DOHH2 (cell line): Measurements from ENCODE around the gene TMEM14C.

Experiments
- H3F3A ChIP-seq: fragments of 200-600 bp; sonication (generic), shearing (Covaris generic); 2 replicates; pipeline ENCODE4 v1.6.0; 2016; ENCODE audit warnings: antibody characterized with exemption, mild to moderate bottlenecking; ENCODE audit not compliant: control insufficient read depth, insufficient read depth
- H3K27ac ChIP-seq: fragments of 200-600 bp; sonication (generic); 2 replicates; pipeline ENCODE4 v1.5.1; 2014; ENCODE audit warnings: low read depth, mild to moderate bottlenecking, low read length, moderate library complexity
- H3K27me3 ChIP-seq: fragments of 200-600 bp; sonication (generic); 2 replicates; pipeline ENCODE4 v1.6.1; 2014; ENCODE audit warnings: mild to moderate bottlenecking, low read length, mixed read lengths; ENCODE audit not compliant: control insufficient read depth
- H3K36me3 ChIP-seq: fragments of 200-600 bp; sonication (generic); 2 replicates; pipeline ENCODE4 v1.6.1; 2014; ENCODE audit warnings: mild to moderate bottlenecking, low read length, moderate library complexity, mixed read lengths; ENCODE audit not compliant: control insufficient read depth
- H3K4me1 ChIP-seq: fragments of 200-600 bp; sonication (generic); 2 replicates; pipeline ENCODE4 v1.6.1; 2014; ENCODE audit warnings: mild to moderate bottlenecking, low read length, mixed read lengths; ENCODE audit not compliant: control insufficient read depth
- H3K4me2 ChIP-seq: fragments of 200-600 bp; sonication (generic); 2 replicates; pipeline ENCODE4 v1.6.0; 2014; ENCODE audit warnings: mild to moderate bottlenecking, low read length, moderate library complexity
- H3K4me3 ChIP-seq: fragments of 200-600 bp; sonication (generic); 2 replicates; pipeline ENCODE4 v1.5.1; 2014; ENCODE audit warnings: mild to moderate bottlenecking, low read length, mixed read lengths
- H3K79me2 ChIP-seq: fragments of 200-600 bp; sonication (generic); 2 replicates; pipeline ENCODE4 v1.6.1; 2014; ENCODE audit warnings: mild to moderate bottlenecking, low read length, mixed read lengths; ENCODE audit not compliant: control insufficient read depth
- H3K9me2 ChIP-seq: fragments of 200-600 bp; sonication (generic); replicated peaks from 2 replicates; pipeline ENCODE4 v1.6.1; 2014; ENCODE audit warnings: mild to moderate bottlenecking, low read length, mixed read lengths; ENCODE audit not compliant: control insufficient read depth
- H3K9me3 ChIP-seq: fragments of 200-600 bp; sonication (generic); 2 replicates; pipeline ENCODE4 v1.6.1; 2014; ENCODE audit warnings: antibody characterized with exemption, low read length, mixed read lengths; ENCODE audit not compliant: control insufficient read depth, insufficient read depth
- H4K20me1 ChIP-seq: fragments of 200-600 bp; sonication (generic); 2 replicates; pipeline ENCODE4 v1.6.0; 2014; ENCODE audit warnings: low read depth, mild to moderate bottlenecking, antibody characterized with exemption, low read length, moderate library complexity; ENCODE audit not compliant: control insufficient read depth, insufficient read depth
- EZH2phosphoT487 ChIP-seq: fragments of 200-600 bp; sonication (generic); IDR thresholded peaks from 2 replicates; pipeline ENCODE4 v1.6.1; 2017; ENCODE audit warnings: borderline replicate concordance, mild to moderate bottlenecking, antibody characterized with exemption, low read length, moderate library complexity, mixed read lengths
- TF ChIP-seq, protein P1 (sequence below): fragments of 200-600 bp; sonication (generic); IDR thresholded peaks from one replicate; pipeline ENCODE4 v1.5.1; 2014; ENCODE audit warnings: antibody characterized with exemption, mild to moderate bottlenecking, low read depth, low read length; ENCODE audit not compliant: poor library complexity, severe bottlenecking

The TMEM14C gene

GRCh38 chr6:10722820-10723566 is at the start of gene TMEM14C:
Gene TMEM14C, plus strand, starts transcription at chr6:10723070. Its CDS starts 1,544 bp downstream, at chr6:10724614.
- Histone ChIP-seq H3K4me3 (peak within 1 kb of the TSS; percentile 87), H3K79me2 (peaks cover 29% of the 10 kb centered on the region), H3K27ac (peak within 1 kb of the TSS; percentile 64), H3K4me1 (peaks cover 38% of the 10 kb centered on the region), H3F3A (peaks cover 9% of the 10 kb centered on the region), H4K20me1 (no peaks in the 10 kb centered on the region), H3K36me3 (peaks cover 26% of the 10 kb centered on the region), H3K4me2 (peak within 1 kb of the TSS; percentile 83), H3K9me2 (no peaks in the 10 kb centered on the region), H3K27me3 (no peaks in the 10 kb centered on the region), H3K9me3 (peaks cover 23% of the 10 kb centered on the region)
- no peak for TF ChIP-seq EZH2phosphoT487
- TF ChIP-seq, protein P1, sequence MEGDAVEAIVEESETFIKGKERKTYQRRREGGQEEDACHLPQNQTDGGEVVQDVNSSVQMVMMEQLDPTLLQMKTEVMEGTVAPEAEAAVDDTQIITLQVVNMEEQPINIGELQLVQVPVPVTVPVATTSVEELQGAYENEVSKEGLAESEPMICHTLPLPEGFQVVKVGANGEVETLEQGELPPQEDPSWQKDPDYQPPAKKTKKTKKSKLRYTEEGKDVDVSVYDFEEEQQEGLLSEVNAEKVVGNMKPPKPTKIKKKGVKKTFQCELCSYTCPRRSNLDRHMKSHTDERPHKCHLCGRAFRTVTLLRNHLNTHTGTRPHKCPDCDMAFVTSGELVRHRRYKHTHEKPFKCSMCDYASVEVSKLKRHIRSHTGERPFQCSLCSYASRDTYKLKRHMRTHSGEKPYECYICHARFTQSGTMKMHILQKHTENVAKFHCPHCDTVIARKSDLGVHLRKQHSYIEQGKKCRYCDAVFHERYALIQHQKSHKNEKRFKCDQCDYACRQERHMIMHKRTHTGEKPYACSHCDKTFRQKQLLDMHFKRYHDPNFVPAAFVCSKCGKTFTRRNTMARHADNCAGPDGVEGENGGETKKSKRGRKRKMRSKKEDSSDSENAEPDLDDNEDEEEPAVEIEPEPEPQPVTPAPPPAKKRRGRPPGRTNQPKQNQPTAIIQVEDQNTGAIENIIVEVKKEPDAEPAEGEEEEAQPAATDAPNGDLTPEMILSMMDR: no peak

- Histone ChIP-seq H3K9me3 (no peaks in the 10 kb centered on the region), H3K79me2 (no peaks in the 10 kb centered on the region), H3K4me3 (no peak overlapping the region), H4K20me1 (no peaks in the 10 kb centered on the region), H3K27me3 (no peaks in the 10 kb centered on the region), H3K9me2 (no peaks in the 10 kb centered on the region), H3K4me1 (no peaks in the 10 kb centered on the region), H3K36me3 (no peaks in the 10 kb centered on the region), H3K27ac (no peak overlapping the region), H3F3A (no peaks in the 10 kb centered on the region), H3K4me2 (no peak overlapping the region)
- TF ChIP-seq EZH2phosphoT487: no peak
- TF ChIP-seq, protein P1: no peak
These were observed 46.5 kb upstream of the TMEM14C start for GRCh38 chr6:10676403-10676802.

DNA sequence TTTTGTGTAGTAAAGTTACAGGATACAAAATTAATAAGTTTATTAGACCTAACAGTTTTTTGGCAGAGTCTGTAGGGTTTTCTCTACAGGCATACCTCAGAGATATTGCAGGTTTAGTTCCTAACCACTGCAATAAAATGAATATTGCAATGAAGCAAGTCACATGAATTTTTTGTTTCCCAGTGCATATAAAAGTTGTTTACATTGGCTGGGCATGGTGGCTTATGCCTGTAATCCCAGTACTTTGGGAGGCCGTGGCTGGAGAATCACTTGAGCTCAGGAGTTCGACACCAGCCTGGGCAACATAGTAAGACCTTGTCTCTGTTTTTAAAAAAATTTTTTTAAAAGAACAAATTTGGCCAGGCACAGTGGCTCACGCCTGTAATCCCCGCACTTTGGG is 44.4 kb upstream of the TMEM14C start:
- H3K36me3 ChIP-seq: no peaks in the 10 kb centered on the region
- H3K27me3 ChIP-seq: no peaks in the 10 kb centered on the region
- no peaks in the 10 kb centered on the region for H4K20me1 ChIP-seq
- no peak overlapping the region for H3K4me3 ChIP-seq
- H3F3A ChIP-seq: no peaks in the 10 kb centered on the region
- H3K79me2 ChIP-seq: no peaks in the 10 kb centered on the region
- H3K9me3 ChIP-seq: 0 out of 2 replicates have a peak, but pooled peaks cover 4% of the 10 kb centered on the region
- H3K4me2 ChIP-seq: no peak overlapping the region
- TF ChIP-seq, protein P1: no peak
- no peak for TF ChIP-seq EZH2phosphoT487
- no peak overlapping the region for H3K27ac ChIP-seq
- H3K9me2 ChIP-seq: no peaks in the 10 kb centered on the region
- no peaks in the 10 kb centered on the region for H3K4me1 ChIP-seq
